GM18508 (cell line): ENCODE data around the gene CKMT2.

Source experiments
- ATAC-seq: cut with Tn5 transposase; IDR thresholded peaks from one replicate; pipeline ENCODE4 v1.9.1; 2021; ENCODE audit warnings: moderate number of reproducible peaks; ENCODE audit not compliant: insufficient read depth, unreplicated experiment

Gene CKMT2

GRCh38 chr5:81233080-81233634 is at the start of gene CKMT2:
CKMT2 (plus strand) TSS chr5:81233322; CDS start chr5:81251133, 17,811 bp downstream.
- no peak for ATAC-seq

- ATAC-seq, result no peak
Observed at GRCh38 chr5:81183811-81184748, 49.0 kb upstream of the CKMT2 start.

- ATAC-seq, result no peak
Observed at GRCh38 chr5:81184749-81185110, 48.4 kb upstream of the CKMT2 start.

GRCh38 chr5:81187885-81188284 is 45.2 kb upstream of the CKMT2 start:
- no peak for ATAC-seq

GRCh38 chr5:81188962-81189361 is 44.2 kb upstream of the CKMT2 start:
- no peak for ATAC-seq

- ATAC-seq, result no peak
Observed at GRCh38 chr5:81189875-81190498, 43.1 kb upstream of the CKMT2 start.

- no peak for ATAC-seq
Observed at GRCh38 chr5:81191726-81192372, 41.3 kb upstream of the CKMT2 start.

GRCh38 chr5:81192373-81192750 is 40.8 kb upstream of the CKMT2 start:
- no peak for ATAC-seq

- ATAC-seq, result no peak
Observed at GRCh38 chr5:81194633-81195334, 38.3 kb upstream of the CKMT2 start.

GRCh38 chr5:81195335-81195929 is 37.7 kb upstream of the CKMT2 start:
- no peak for ATAC-seq

- no peak for ATAC-seq
Observed at GRCh38 chr5:81202655-81203054, 30.5 kb upstream of the CKMT2 start.

- ATAC-seq, result no peak
Observed at GRCh38 chr5:81203729-81204128, 29.4 kb upstream of the CKMT2 start.

GRCh38 chr5:81204205-81204604 is 28.9 kb upstream of the CKMT2 start:
- no peak for ATAC-seq

GRCh38 chr5:81205058-81205457 is 28.1 kb upstream of the CKMT2 start:
- no peak for ATAC-seq

GRCh38 chr5:81207009-81207408 is 26.1 kb upstream of the CKMT2 start:
- ATAC-seq, result no peak

GRCh38 chr5:81208904-81209303 is 24.2 kb upstream of the CKMT2 start:
- no peak for ATAC-seq

- ATAC-seq, result no peak
Observed at GRCh38 chr5:81209386-81209785, 23.7 kb upstream of the CKMT2 start.

- ATAC-seq, result no peak
Observed at GRCh38 chr5:81209869-81210493, 23.1 kb upstream of the CKMT2 start.

- ATAC-seq, result peak; percentile 47
Observed at GRCh38 chr5:81212211-81212751, 20.8 kb upstream of the CKMT2 start.
